GM18499 (cell line): ENCODE results near the gene PCDH1.

Experiments used
- ATAC-seq: cut with Tn5 transposase; IDR thresholded peaks from one replicate; pipeline ENCODE4 v1.9.1; 2021; ENCODE audit warnings: moderate number of reproducible peaks; ENCODE audit not compliant: insufficient read depth, unreplicated experiment

Gene PCDH1

DNA sequence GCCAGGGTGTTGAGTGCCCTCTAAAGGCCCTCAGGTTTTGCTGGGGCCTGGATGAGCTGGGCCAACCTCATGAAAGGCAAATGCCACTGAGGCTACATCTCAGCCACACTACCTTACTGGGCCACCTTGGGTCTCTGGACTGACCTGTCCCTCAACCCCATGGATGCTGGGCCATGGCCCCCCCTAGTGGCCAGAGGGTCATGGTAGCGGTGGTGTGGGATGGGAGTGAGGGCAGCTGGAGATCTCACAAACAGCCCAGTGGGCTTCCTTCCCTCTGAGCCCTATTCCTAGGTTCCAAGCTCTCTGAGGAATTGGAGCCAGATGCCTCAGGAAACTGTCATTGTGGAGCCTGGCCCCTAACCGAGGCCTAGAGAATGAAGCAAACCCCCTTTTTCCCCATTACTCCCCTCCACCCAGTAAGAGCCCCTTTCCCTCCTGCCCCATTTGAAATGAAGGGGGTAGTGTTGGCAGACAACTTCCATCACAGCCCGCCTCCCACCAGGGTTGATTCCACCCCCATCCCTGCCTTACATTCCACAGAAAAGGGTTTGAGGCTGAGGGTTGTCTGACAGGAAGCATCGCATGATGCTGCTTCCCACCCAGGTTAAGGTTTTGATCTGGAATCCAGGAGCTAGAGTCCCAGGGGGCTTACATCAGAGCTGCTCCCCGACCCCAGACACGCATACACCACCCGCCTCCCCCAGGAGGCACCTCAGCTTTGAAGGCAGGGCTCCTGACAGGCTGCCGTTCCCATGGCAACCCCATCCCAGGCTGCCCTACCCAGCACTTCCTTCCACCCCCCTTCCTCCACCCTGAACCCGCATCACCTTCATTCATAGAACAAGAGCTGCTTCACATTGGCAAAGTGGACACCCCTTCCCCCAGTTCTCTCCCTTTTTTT, 63.9 kb downstream of the PCDH1 start:
- ATAC-seq, result no peak

DNA sequence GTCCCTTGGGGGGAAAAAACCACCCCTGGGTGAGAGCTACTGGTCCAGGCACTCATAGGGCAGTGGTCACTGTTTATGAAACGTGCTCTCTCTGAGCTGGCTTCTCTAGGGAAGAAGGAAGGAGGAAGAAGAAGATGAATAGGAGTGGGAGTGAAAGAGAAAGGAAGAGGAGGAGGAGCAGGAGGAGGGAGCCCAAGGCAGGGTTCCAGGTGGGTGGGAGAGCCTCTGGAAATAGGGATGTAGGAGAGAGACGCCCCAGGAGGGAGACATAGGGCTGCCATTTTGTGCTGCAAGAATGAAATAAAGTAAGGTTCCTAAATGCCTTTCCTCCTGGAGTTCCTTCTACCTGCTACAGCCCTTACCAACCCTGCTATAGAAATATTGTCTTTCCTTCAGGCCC, 65.7 kb downstream of the PCDH1 start:
- ATAC-seq, result no peak

DNA sequence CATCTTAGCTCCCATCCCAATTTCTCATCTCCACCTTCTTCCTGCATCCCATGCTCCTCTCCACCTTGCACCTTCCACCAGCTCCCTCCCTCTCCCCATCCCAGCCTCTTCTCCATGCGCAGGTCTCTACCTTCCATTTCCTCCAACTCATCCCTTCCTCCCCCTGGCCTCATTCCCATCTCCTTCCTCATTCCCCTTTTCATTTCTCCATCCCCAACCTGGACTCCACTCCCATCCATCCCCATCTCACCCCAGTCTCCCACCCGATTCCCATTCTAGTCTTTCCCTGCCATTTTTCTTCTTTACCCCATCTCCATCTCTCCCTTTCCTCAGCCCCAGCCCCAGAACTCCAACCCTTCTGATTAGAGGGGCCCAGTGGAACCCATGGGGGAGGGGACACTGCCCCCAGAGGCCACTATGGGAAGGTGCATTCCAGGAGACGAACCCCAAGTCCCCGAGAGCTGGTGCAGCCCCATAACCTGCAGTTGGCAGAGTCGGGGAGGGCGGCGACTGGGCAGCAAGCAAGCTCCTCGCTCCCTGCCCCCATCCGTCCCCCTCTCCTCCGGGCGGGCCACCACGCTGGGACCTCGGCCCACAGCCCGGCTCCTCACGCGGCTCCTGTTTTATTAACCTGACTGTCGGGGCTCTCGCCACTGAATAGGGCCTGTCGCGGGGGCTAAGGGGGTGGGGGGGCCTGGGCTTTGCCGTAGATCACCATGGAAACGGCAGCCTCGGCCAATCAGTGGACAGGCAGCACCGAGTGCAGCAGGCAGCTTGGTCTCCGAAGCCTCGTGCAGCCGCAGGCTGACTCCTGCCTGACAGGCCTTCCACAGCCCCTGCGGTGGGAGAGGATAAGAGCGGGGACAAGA, 66.7 kb downstream of the PCDH1 start:
- ATAC-seq, result no peak

DNA sequence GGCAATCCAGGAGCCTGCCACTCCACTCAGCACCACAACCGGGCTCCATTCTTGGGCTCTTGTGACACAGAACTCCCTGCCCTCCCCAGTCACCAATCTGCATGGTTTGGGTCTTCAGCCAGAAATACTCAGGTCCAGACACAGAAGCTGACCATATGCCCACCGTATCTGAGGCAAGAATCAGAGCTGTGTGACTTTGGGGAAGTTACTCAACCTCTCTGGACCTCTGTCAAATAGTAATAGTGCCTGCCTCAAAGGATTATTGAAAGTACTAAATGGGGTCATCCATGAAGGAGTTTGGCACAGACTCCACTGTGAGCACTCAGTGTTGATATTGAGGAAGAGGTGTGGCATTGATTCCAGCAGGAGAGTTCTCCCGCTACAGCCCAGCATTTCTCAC, 67.5 kb downstream of the PCDH1 start:
- ATAC-seq, result no peak

DNA sequence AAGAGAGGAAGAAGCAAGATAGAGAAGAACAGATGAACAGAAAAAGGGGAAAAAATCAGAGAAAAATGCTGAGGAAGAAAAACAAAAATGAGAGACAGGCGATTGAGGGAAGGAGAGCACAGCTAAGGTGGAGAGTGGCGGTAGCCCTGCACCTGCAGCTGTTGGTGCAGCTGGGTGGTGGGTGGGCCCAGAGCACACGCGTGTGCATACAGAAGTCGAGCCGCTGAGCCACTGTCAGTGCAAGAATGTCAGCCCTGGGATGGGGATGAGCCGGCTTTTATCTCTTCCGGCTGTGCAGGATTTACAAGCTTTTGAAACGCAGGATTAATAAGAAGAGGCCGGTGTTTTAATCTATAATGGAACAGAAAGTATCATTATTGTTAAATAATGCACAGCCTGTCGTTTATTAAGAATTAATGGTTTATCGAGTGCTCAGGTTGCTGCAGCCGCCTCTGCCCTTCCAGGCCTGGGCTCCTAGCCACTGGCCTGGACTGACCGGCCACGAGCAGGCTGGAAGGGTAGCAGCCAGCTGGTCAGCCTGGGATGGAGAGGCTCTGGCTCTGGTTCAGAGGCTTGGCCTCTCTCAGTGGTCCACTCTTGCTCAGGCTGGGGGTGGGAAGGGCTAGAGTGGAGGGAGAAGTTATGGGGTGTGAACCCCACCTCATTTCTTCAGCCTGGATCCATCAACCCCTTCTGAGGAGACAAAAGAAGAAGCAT, 68.7 kb downstream of the PCDH1 start:
- no peak for ATAC-seq

DNA sequence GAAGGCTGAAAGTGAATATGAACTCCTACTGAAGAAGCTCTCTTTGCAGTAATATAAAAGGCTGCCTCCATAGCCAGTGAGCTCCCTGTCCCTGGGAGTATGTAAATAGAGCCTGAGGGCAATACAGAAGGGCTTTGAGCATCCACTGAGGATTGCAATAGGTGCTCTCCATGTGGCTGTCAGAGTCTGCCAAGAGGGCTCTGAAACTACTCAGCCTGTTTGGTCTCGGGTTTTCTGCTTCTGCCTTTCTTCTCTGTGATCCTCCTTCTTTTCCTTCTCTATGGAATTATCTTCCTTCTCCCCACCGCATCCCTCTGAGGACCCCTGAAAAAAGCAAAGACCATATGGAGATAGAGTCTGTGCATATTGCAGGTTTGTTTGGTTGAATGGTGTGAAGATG, 69.4 kb downstream of the PCDH1 start:
- ATAC-seq, result no peak

DNA sequence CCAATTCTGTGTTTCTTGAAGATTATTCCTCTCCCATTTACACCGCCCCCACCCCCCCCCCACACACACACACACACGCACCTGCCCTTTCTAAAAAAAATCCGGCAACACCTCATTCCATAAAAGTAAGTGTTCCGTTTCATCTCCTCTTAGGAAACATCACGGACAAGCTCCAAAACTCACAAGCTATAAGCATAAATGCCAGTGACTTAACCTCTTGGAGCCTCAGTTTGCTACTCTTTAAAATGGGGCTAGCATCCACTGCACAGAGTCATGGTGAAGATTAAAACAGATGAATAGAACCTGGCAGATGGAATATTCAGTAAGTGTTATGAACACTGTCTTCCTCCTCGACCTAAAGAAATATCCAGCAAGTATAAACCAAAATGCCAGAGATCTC, 70.5 kb downstream of the PCDH1 start:
- no peak for ATAC-seq

DNA sequence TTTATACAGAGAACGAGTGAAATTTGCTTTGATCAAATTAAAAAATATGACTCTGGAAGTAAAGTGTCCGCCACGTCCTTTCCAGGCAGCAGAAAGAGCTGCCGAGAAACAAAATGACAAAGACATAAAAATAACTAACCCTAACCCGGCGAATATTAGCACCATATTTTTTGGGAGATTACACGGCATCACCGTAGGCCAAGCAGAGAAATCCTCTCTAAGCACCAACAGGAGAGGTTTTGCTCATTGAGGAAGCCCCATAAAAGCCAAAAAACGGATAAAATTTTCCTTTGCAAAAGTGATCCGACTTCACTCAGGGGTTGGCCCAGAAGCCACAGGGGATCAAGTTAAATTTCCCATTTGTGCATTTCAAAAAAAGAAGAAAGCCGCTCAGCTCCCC, 70.9 kb downstream of the PCDH1 start:
- ATAC-seq, result no peak

DNA sequence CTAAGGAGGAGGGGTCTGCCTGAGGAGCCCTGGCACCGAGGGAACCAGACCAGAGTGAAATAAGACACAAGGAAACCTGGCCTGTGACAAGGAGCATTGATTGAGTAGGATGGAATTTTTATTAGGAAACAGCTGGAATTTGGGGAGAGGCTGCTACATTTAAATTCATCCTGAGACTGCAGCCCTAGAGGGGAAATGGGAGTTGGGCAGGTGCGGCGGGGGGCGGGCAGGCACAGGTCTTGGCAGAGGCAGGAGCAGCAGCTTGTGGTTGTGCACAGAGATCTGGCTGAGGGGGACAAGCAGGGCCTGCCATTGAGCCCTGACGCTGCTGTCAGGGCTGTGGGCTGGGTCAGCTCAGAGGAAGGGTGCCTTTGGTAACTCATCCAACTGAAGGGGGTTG, 71.6 kb downstream of the PCDH1 start:
- no peak for ATAC-seq

DNA sequence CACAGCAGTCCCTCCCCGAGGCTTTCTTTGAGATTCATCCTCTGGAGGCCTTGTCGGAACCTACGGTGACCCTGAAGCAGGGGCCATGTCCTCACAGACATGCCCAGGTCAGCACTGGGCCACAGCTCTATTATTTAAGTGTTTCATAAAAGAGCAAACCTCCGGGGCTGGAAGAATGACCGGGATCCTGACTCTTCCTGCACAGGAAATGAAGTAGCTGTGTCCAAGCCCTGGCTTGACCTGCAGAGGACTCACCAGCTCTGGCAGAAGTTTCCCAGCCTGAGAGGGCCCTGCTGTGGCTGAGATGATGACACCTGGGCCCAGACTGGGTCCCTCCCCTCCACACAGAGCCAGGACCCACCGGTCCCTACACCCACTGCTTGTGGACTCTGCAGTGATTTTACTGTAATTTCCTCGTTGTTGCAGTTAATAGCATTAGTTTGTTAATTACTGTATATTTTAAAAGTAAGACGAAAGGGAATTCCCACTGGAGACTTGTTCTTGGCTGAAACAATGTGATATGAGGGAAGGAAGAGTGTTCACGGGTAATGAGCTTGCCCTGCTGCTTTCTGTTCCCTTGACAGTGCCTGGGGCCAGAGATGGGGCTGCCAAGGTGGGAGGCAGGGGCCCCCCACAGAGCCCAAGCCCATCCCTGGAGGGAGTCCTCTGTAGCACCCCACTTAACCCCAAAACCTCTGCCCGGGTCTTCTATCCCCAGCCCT, 72.2 kb downstream of the PCDH1 start:
- no peak for ATAC-seq

DNA sequence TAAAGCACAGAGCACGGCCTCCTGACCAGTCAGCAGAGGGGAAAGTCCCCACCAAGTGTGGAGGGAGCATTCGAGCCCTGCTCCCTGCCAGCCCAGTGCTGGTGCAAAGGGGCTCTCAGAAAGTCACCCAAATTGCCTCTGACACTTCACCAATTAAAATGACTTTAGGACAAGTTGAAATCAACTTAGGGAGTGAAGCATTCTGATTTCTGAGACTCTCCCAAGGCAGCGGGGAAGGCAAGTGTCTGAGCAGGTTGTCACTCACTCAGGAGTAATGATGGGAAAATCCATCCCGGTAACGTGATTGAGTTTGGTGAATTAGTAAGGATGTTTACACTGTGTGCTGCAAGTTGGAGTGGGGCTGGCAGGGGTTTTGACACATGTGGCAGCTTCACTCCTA, 73.7 kb downstream of the PCDH1 start:
- ATAC-seq, result no peak
